Measurements from ENCODE around the gene LSP1.

GRCh38 chr11:1839204-1839923, 13.5 kb upstream of the LSP1 start:
- no peak for TF ChIP-seq POLR2AphosphoS5 (IDR thresholded peaks at IDR 0.05)
- TF ChIP-seq, protein P1, sequence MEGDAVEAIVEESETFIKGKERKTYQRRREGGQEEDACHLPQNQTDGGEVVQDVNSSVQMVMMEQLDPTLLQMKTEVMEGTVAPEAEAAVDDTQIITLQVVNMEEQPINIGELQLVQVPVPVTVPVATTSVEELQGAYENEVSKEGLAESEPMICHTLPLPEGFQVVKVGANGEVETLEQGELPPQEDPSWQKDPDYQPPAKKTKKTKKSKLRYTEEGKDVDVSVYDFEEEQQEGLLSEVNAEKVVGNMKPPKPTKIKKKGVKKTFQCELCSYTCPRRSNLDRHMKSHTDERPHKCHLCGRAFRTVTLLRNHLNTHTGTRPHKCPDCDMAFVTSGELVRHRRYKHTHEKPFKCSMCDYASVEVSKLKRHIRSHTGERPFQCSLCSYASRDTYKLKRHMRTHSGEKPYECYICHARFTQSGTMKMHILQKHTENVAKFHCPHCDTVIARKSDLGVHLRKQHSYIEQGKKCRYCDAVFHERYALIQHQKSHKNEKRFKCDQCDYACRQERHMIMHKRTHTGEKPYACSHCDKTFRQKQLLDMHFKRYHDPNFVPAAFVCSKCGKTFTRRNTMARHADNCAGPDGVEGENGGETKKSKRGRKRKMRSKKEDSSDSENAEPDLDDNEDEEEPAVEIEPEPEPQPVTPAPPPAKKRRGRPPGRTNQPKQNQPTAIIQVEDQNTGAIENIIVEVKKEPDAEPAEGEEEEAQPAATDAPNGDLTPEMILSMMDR (IDR thresholded peaks at IDR 0.05): no peak
